ENCODE results near the gene SLC17A4. TPM values are rescaled to one million over a fixed set of nuclear protein-coding genes. Genes with fewer than 3 reads are reported as not detected.

SLC17A4 gene
- total and polyA plus RNA-seq, 2 experiments from 2014 or later: not detected

DNA sequence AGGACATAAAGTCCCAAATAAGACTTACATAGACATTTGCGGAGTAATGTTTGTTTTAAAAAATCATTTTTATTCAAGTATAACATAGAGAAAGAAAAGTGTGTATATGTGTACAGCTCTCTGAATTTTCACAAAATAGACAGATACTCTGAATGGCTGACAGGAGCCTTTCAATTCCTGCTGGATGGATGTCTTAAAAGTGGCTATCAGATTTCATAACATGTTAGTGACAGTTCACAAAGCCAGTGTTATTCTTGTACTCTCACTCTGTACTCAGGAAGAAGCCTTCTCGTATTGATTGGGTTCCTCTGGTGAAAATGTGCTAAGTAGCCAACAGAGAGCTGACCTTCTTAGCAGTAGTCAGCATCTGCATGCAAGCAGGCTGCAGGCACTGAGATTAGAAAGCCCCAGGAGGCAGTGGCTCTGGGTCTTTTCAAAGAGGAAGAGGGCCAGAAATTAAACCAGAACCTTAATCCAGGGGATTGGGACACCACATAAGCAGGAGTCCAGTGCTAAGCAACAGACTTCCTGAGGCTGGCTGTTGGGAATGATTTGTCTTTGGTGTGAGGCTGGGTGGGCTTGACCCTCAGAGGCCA, 19.7 kb downstream of the SLC17A4 start:
- Mint-ChIP-seq H3K4me1 (no peaks in the 10 kb centered on the region), H3K4me3 (no peak overlapping the region), H3K27me3 (ENCODE audit: insufficient read depth, low read depth, poor library complexity) (peaks cover 2% of the 10 kb centered on the region), H3K36me3 (ENCODE audit: low read depth) (no peaks in the 10 kb centered on the region), H3K27ac (no peak overlapping the region), H3K9me3 (no peaks in the 10 kb centered on the region)
- no peaks in the 10 kb centered on the region for H4K20me1 ChIP-seq (replicated peaks; ENCODE audit: insufficient read depth)
- H3K9me2 ChIP-seq (ENCODE audit: insufficient read depth): 0 out of 2 replicates have a peak, but pooled peaks cover 5% of the 10 kb centered on the region
- H3K4me3 ChIP-seq: no peak overlapping the region
- DNase-seq (ENCODE audit: low spot score): no peak
- TF ChIP-seq POLR2AphosphoS5 (IDR thresholded peaks at IDR 0.05; ENCODE audit: low read depth) (no peak), EZH2phosphoT487 (IDR thresholded peaks at IDR 0.05; ENCODE audit: unreplicated experiment) (no peak), NANOG (IDR thresholded peaks at IDR 0.05; ENCODE audit: borderline replicate concordance) (no peak), STAT1 (IDR thresholded peaks at IDR 0.05; ENCODE audit: unreplicated experiment) (no peak), ZNF331 (CRISPR knock-in tag; IDR thresholded peaks at IDR 0.05; ENCODE audit: low read depth) (no peak), JUNB (IDR thresholded peaks at IDR 0.05; ENCODE audit: unreplicated experiment) (no peak), CREB1 (CRISPR knock-in tag; IDR thresholded peaks at IDR 0.05; ENCODE audit: low read depth) (no peak), EZH2 (IDR thresholded peaks at IDR 0.05; ENCODE audit: low read depth, unreplicated experiment) (no peak), ZNF114 (CRISPR knock-in tag; IDR thresholded peaks at IDR 0.05) (no peak)
- TF ChIP-seq, protein P1, sequence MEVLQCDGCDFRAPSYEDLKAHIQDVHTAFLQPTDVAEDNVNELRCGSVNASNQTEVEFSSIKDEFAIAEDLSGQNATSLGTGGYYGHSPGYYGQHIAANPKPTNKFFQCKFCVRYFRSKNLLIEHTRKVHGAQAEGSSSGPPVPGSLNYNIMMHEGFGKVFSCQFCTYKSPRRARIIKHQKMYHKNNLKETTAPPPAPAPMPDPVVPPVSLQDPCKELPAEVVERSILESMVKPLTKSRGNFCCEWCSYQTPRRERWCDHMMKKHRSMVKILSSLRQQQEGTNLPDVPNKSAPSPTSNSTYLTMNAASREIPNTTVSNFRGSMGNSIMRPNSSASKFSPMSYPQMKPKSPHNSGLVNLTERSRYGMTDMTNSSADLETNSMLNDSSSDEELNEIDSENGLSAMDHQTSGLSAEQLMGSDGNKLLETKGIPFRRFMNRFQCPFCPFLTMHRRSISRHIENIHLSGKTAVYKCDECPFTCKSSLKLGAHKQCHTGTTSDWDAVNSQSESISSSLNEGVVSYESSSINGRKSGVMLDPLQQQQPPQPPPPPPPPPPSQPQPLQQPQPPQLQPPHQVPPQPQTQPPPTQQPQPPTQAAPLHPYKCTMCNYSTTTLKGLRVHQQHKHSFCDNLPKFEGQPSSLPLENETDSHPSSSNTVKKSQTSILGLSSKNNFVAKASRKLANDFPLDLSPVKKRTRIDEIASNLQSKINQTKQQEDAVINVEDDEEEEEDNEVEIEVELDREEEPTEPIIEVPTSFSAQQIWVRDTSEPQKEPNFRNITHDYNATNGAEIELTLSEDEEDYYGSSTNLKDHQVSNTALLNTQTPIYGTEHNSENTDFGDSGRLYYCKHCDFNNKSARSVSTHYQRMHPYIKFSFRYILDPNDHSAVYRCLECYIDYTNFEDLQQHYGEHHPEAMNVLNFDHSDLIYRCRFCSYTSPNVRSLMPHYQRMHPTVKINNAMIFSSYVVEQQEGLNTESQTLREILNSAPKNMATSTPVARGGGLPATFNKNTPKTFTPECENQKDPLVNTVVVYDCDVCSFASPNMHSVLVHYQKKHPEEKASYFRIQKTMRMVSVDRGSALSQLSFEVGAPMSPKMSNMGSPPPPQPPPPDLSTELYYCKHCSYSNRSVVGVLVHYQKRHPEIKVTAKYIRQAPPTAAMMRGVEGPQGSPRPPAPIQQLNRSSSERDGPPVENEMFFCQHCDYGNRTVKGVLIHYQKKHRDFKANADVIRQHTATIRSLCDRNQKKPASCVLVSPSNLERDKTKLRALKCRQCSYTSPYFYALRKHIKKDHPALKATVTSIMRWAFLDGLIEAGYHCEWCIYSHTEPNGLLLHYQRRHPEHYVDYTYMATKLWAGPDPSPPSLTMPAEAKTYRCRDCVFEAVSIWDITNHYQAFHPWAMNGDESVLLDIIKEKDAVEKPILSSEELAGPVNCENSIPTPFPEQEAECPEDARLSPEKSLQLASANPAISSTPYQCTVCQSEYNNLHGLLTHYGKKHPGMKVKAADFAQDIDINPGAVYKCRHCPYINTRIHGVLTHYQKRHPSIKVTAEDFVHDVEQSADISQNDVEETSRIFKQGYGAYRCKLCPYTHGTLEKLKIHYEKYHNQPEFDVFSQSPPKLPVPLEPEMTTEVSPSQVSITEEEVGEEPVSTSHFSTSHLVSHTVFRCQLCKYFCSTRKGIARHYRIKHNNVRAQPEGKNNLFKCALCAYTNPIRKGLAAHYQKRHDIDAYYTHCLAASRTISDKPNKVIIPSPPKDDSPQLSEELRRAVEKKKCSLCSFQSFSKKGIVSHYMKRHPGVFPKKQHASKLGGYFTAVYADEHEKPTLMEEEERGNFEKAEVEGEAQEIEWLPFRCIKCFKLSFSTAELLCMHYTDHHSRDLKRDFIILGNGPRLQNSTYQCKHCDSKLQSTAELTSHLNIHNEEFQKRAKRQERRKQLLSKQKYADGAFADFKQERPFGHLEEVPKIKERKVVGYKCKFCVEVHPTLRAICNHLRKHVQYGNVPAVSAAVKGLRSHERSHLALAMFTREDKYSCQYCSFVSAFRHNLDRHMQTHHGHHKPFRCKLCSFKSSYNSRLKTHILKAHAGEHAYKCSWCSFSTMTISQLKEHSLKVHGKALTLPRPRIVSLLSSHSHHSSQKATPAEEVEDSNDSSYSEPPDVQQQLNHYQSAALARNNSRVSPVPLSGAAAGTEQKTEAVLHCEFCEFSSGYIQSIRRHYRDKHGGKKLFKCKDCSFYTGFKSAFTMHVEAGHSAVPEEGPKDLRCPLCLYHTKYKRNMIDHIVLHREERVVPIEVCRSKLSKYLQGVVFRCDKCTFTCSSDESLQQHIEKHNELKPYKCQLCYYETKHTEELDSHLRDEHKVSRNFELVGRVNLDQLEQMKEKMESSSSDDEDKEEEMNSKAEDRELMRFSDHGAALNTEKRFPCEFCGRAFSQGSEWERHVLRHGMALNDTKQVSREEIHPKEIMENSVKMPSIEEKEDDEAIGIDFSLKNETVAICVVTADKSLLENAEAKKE (CRISPR knock-in tag; IDR thresholded peaks at IDR 0.05): no peak
- TF ChIP-seq, protein P2, sequence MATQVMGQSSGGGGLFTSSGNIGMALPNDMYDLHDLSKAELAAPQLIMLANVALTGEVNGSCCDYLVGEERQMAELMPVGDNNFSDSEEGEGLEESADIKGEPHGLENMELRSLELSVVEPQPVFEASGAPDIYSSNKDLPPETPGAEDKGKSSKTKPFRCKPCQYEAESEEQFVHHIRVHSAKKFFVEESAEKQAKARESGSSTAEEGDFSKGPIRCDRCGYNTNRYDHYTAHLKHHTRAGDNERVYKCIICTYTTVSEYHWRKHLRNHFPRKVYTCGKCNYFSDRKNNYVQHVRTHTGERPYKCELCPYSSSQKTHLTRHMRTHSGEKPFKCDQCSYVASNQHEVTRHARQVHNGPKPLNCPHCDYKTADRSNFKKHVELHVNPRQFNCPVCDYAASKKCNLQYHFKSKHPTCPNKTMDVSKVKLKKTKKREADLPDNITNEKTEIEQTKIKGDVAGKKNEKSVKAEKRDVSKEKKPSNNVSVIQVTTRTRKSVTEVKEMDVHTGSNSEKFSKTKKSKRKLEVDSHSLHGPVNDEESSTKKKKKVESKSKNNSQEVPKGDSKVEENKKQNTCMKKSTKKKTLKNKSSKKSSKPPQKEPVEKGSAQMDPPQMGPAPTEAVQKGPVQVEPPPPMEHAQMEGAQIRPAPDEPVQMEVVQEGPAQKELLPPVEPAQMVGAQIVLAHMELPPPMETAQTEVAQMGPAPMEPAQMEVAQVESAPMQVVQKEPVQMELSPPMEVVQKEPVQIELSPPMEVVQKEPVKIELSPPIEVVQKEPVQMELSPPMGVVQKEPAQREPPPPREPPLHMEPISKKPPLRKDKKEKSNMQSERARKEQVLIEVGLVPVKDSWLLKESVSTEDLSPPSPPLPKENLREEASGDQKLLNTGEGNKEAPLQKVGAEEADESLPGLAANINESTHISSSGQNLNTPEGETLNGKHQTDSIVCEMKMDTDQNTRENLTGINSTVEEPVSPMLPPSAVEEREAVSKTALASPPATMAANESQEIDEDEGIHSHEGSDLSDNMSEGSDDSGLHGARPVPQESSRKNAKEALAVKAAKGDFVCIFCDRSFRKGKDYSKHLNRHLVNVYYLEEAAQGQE (IDR thresholded peaks at IDR 0.05; ENCODE audit: unreplicated experiment): no peak
- TF ChIP-seq, protein P3, sequence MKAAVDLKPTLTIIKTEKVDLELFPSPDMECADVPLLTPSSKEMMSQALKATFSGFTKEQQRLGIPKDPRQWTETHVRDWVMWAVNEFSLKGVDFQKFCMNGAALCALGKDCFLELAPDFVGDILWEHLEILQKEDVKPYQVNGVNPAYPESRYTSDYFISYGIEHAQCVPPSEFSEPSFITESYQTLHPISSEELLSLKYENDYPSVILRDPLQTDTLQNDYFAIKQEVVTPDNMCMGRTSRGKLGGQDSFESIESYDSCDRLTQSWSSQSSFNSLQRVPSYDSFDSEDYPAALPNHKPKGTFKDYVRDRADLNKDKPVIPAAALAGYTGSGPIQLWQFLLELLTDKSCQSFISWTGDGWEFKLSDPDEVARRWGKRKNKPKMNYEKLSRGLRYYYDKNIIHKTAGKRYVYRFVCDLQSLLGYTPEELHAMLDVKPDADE (IDR thresholded peaks at IDR 0.05): no peak
- TF ChIP-seq, protein P4, sequence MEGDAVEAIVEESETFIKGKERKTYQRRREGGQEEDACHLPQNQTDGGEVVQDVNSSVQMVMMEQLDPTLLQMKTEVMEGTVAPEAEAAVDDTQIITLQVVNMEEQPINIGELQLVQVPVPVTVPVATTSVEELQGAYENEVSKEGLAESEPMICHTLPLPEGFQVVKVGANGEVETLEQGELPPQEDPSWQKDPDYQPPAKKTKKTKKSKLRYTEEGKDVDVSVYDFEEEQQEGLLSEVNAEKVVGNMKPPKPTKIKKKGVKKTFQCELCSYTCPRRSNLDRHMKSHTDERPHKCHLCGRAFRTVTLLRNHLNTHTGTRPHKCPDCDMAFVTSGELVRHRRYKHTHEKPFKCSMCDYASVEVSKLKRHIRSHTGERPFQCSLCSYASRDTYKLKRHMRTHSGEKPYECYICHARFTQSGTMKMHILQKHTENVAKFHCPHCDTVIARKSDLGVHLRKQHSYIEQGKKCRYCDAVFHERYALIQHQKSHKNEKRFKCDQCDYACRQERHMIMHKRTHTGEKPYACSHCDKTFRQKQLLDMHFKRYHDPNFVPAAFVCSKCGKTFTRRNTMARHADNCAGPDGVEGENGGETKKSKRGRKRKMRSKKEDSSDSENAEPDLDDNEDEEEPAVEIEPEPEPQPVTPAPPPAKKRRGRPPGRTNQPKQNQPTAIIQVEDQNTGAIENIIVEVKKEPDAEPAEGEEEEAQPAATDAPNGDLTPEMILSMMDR (conservative IDR thresholded peaks at IDR 0.05; ENCODE audit: low read depth in 2 of 2): no peak
- ATAC-seq: no peak
- no peaks in the 10 kb centered on the region for H3K79me2 ChIP-seq (replicated peaks; ENCODE audit: insufficient read depth)
- H3F3A ChIP-seq (replicated peaks; ENCODE audit: low read depth): no peaks in the 10 kb centered on the region
- no peaks in the 10 kb centered on the region for H3K36me3 ChIP-seq (ENCODE audit: insufficient read depth)
- H3K4me1 ChIP-seq (ENCODE audit: insufficient read depth): no peaks in the 10 kb centered on the region
- no peaks in the 10 kb centered on the region for H3K27me3 ChIP-seq (ENCODE audit: insufficient read depth)
- H3K4me2 ChIP-seq: no peak overlapping the region
- H2AFZ ChIP-seq: no peak overlapping the region
- no peak overlapping the region for H3K27ac ChIP-seq (ENCODE audit: low read depth)

Measured in GM23338 (cell line).